Amniotic epithelial cell (primary cell): ENCODE data around the gene NEGR1.

Source experiments
- DNase-seq: peaks from one replicate; pipeline ENCODE4 v3.0.0-alpha.2; 2010; ENCODE audit warnings: low read depth

NEGR1 gene

DNA sequence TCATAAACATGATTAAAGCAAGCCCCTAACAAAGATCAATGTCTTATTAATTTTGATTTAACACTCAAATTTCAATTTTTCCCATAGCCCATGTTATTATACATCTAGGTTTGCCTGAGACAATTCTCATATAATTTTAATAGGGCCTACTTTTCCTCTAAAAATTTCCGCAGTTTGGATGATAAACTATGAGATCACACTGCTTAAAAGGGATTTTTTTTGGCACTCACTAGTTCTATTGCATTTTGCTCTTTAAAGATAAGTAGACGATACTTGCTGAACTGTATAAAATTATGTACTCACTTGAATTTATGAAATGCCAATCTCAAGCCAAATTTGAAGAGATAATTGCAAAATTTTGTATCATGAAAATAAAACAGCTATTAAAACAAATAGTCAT lies 721.1 kb downstream of the NEGR1 start:
- no peak for DNase-seq

DNA sequence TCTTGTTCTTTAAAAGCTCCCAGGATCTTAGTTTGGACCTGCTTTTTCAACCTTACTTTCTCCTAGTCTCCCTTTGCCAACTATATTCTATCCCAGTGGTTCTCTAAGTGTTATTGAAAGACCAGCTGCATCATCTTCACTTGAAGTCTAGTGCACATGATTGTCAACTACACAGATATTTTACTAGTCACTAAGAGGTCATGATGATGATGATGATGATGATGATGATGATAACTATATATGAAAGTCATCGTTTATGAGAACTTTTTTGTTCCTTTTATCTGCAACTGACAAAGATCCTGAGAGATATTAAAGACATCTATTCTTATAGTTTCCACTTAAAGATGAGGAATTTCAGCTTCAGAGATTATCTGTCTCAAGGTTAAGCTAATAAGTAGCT lies 722.5 kb downstream of the NEGR1 start:
- DNase-seq, result no peak

DNA sequence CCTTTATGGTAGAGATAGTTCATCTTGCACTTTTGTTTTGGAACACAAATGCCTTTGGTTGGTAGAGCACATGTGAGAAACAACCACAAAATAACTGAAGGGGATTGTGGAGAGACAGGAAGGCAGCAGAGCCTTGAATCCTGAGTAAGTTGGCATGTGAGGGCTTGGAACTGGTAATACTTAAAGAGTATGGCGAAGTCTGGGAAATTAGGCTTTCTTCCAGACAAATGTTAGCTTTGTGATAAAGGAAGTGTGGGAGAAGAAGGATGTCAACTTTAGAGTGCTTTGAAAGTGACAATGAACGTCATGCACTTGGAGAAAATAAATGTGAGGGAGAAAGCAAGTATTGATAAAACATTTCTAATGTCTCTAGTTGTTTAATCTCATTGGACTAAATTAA lies 725.2 kb downstream of the NEGR1 start:
- DNase-seq, result no peak

DNA sequence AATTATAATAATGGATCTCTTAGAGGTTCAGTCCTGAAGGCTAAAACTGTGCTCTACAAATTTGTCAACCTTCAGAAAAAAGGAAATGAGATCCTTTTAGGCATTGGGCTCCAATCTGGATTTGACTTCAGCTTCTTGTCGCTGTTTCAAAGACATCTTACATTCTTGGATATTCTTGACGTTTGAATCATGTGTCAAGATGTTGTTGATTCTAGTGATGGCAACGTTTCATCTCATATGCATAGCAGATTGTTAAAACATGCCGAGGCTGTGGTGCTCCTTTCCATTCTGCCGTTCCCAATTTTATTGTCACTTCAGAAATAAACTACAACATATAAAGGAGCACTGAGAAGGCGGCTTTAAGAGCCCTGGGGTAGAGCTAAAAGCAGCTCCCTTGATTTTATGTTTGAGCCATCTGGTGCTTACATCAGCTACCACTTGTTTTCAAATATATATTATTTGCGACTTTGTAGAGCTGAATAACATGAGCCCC lies 733.9 kb downstream of the NEGR1 start:
- DNase-seq, result no peak

DNA sequence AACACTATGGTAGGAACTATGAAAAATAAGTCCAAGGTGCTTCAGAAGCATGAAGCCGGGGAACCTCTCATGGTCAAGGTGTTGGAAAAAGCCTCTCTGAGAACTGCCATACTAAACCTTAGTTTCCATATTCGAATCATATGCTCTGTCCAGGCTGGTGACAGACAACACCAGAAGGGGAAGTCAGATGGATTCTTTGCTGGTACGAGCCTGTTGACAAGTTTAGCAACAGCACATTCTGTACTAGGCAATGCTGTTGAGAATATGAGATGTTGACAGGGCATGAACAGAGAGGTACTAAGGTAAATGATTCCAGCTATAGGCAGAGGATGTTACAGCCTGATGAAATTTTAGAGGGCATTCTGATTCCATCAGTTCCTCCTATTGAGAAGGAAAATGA lies 740.2 kb downstream of the NEGR1 start:
- no peak for DNase-seq

DNA sequence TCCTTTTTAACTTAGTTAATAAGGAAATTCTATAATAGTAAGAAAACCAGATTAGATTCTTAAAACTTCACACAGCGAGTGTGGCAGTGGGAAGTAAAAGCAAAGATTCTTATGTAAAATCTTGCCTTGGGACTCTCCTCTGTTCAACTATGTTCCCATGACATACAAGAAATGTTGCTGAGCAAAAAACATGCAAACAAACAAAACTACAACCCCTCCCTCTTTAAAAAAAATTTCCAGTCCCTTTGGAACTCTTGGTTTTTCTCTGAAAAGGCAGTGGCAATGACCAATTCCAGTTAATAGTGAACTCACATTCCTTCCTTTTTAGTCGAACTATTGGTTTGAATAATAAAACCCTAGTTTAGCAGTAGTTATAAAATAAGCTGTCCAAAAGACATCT lies 748.4 kb downstream of the NEGR1 start:
- no peak for DNase-seq

DNA sequence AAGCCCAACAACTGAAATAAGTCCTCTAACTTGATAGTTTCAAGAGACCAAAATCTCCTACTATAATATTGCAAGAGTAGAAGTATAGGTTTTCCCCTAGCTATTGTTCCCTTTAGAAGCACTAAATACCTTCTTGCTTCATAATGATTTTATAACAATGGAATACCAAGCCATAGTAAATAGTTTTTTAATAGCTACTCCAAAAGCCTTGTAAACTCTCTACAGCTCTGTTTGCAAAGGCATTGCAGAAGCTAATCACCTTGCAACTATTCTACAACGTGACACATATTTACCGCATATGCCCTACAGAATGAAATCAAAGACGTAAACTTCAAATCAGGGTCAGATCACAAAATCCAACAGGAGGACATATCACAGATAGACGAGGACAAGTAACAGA lies 750.0 kb downstream of the NEGR1 start:
- DNase-seq, result no peak

DNA sequence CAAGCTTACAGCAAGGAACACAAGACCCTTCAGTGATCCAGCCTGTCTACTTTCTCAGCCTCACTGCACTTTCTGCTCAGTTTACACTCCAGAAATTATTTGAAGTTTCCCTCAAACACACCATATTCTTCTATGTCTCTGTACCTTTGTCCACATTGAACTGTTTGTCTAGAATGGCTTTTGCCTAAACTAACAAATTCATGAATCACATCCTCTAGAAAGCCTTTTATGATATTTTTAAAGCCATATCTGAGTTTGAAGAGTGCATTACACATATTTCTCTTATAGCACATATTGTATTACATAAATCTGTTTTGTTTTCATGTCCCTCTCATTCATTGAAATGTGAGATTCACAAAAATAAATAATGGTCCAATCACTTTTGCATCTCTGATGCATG lies 755.5 kb downstream of the NEGR1 start:
- DNase-seq, result no peak

DNA sequence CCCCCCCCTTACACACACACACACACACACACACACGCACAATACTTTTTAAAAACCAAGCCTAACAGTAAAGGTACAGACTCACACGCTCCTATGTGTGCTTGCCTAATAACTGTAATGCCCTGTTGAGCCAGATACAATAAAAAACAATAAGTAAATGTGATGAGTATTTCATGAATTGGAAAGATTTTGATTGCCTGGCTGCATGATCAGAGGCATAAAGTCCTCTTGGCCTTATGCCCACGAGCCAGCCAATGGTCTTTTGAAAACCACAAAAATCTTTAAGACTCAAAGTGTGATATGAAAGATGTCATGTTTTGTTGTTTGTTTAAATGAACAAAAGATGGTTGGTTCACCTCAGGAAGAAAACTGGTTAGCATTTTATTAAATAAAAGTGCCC lies 759.6 kb downstream of the NEGR1 start:
- DNase-seq, result no peak

DNA sequence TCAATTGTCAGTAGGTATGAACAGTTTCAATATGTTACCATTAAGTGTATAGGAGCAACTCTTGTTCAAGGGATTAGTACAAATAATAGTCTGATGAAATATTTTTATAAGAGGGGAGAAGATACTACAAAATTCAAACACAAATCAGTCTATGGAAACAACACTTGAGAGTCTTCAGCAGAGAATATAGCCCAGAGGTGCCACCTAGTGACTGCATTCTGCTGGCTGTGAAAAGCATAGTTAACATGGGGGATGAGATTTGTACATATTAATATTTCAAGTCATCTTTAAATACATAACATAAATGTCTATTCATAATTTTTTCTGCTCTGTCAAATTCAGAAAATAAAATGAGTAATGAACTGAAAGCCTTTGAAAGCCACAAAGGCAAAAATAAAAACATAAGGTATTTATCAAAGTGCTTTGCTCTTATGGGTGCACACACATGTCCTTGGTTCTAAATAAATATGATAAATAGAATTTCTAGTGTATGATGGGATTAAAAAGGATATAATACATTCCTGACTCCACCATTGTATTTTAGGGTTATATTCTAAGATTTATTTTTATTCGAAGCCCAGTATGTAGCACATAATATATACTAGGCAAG lies 760.6 kb downstream of the NEGR1 start:
- peak; percentile 15 for DNase-seq

DNA sequence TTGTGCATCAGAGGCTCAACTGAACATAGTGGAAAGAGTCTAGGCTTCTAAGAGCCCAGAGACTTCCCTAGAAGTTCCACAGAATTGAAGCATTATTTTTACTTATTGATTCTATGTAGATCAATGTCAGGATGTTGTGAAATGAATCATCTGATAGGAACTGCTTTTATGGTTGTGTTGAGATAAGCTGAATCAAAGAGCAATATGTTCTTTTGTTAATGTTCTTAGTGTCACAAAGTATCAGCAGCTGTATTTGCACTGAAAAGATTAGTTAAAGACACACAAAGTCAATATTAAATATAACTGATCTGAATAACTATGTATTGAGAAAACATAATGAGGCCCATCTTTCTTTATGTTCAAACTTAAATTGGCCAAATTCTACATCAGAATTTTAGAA lies 770.8 kb downstream of the NEGR1 start:
- DNase-seq, result no peak

DNA sequence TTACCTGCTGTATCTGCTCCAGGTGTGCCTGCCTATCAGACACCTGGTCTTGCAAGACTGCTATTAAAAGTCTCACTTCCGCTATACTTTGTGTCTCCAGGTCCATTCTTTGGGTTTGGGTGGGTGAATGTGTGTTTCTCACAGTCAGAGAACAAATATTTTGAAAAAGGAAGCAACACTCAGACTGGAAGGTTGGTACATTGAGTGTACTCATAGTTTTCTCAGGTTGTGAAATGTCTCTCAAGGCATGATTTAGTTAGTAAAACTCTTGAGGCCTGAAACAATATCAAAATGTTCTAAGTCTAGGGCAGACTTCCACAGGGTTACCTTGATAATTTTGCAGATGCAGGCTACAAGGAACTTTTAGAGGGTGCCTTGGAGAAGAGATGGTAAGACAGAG lies 771.6 kb downstream of the NEGR1 start:
- no peak for DNase-seq

DNA sequence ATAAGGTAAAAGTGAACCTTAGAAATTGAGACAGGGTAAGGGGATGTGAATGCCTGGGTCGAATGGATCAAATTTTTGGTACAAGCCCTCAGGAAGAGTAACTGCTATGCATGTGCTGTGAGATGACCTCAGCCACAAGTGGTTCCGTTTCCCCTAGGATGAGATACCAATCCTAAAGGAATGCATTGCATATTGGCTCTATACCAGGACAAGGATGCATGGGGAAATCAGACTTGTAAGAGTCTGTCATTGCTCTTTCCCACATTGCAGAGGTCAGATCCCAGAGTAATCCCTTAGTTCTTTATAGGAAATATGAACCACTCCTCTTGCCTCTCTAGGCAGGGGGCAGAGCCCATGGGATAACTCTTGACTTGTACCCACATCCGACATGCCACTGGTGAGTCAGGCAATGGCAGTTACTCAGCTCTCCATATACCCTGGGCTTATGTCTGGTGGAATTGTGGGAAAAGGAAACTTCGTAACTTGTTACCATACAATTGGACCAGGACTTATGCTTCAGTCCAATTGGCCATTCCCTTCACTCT lies 773.2 kb downstream of the NEGR1 start:
- DNase-seq, result no peak

DNA sequence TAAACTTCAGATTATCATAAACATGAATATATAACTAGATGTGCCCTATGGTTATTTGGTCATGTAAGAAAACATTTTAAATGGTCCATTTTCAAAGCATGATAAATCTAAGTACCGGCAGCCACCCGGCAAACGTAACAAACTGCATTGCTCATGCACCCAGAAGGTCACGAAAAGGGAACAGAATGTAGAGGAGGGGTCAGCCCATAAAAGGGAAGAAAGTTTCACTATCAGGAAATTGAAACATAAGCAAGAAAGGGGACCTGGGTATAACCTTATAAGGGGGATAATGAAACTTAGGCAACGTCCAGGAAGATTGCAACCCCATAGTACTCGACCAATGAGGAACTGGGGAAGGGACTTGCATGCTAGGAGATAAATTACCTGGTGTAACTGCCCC lies 780.3 kb downstream of the NEGR1 start:
- no peak for DNase-seq

DNA sequence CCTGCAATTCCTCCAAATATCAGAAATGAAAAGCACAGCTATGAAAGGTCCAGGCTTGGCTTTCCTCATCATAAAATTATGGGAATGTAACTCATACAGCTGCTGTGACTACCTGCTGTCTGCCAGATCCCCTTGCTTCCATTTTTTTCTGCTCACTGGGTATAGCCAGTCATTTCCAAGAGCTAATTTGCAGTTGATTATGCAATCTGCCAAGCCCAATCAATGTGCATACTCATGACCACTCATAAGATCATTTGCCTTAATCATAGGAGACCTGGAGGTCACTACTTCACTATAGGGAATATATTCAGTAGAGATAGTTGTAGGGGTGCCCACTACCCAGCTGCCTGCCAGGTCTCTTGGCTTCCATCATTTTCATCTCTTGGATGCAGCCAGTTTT lies 783.8 kb downstream of the NEGR1 start:
- DNase-seq, result no peak

DNA sequence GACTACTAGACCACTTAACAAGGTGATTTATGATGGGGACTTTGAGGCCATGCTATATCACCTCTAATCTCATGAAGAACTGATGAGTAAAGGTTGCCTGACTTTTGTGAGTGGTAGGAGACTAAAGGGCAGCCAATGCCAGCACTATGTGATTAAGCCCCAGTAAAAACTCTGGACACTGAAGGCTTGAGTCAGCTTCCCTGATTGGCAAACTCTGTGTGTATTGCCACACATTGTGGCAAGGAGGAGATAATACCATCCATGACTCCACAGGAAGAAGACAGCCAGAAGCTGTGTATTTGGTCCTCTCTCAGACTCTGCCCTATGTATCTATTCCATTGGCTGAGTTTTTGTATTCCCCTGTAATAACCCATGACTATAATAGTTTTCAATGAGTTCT lies 788.2 kb downstream of the NEGR1 start:
- DNase-seq, result peak; percentile 30

DNA sequence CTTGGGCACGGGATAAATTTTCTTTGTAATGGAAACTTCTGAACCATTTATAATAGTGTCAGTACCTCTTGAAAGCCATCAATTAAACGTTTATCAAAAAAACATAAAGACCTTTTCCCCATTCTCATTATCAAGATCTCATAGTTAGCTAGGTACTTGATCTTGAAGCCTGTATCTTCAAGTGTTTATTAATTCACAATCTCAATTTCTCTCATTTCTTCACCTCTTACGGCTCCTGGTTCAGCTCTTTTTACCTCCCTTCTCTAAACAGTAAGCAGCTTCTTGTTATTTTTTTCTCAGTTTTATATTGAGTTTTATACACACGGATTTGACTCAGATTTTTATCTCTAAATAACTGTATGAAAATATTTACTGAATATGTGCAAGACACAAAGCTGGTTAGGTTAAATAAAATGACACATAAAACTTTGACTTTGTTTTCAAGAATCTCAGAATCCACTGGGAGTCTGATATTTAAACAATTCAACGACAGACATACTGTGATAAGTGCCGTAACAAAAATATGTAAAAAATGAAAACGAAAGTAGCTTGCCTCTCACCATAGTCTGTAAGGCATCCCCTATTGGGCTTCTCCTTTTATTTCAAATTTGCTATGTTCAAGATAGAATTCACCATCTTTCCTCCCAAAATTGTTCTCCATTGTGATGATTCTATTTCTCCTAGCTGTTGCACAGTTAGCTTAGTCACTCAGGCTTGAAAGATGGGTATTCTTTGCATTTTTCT lies 789.9 kb downstream of the NEGR1 start:
- no peak for DNase-seq

DNA sequence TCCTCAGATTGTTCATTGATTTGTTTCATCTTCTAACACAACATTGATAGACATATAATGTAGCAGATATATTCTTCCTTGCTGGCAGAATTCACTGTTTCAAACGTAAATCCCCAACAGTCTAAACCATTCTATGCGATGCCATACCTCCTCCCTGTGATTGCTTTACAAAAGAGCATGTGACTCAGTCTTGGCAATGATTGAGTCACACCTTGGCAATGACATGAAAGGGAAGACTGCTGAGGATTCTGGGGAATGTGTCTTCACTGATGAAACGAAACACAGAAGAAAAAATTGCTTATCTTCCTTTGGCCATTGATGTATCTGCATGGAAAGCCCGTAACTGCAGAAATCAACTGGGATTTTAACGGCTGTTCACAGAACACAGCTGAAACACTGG lies 791.9 kb downstream of the NEGR1 start:
- DNase-seq, result peak; percentile 7

DNA sequence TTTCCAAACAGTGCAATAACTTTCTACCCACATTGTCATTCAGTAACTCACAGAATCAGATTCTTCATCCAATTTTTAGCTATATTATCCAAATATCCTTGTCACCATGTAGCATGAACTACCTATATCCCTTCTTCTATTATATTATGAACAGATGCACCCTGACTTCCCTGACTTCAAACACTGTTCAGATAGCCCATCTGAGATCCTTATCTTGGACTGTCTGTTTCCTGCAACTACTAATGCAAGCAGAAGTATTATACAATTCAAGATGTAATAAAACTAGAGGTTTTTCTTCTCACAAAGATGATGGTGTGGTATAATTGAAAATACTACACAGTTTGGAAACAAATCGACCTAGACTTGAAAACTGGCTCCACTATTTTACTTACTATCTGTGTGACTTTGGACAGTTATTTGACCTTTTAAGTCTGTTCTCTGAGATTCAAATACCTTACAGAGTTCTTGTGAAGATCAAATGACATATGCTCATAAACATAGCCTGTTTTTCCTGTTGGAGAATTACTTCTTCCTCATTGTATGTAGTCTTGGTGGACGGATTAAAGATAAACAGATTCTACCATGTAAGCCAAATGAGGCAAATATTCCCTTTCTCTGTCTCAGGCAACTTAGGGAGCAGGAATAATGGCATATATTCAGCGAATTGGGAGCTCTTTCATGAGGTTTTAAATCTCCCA lies 793.6 kb downstream of the NEGR1 start:
- no peak for DNase-seq

DNA sequence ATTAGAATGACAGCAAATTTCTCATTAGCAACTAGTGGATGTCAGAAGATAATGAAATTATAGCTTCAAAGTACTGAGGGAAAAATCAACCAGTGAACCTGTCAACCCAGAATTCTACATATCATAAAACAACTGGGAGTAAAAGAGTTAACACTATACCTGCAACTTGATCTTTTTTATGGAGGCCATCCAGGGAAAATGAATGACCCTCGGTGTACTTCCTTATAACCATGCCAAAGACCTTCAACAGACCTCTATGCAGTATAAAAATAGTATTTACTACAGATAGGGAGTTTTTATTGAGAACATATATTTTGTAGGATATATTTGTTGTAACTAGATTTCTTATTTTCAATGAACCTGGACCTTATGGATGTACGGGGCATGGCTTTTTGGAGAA lies 809.0 kb downstream of the NEGR1 start:
- DNase-seq, result no peak

DNA sequence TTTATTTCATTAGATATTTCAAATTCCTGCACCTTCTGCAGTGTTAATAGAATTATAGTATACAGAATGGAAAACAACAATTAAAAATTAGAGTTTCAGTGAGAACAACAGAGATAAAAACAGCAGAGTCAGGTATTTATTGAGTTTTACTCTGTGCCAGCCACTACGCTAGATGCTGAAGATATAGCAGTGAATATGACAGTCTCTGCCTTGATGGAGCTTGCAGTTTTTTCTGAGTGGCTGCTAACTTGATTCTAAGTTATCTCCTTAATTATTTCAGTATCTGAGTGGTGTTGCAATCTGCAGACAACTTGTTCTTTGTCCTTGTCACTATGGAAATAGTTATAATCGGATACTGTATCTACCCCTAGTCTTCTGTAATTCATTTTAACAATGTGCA lies 817.2 kb downstream of the NEGR1 start:
- DNase-seq, result no peak

DNA sequence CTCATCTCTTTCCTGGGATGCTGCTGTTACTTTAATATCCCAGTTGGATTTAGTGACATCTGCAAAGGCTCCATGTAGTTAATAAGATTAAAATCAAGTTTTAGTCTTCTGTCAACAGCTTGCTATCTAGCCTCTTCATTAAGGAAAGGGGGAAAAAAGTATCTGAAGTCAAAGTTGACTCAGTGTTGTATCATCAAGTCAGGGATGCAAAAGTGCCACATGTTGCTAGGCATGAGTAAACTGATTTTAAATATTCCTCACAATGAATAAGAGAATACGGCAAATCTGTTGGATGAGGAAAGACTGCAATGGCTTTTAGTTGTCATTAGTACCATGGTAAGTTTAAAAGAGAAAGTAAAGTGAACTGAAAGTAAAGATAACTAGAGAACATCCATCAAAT lies 818.3 kb downstream of the NEGR1 start:
- DNase-seq, result no peak

DNA sequence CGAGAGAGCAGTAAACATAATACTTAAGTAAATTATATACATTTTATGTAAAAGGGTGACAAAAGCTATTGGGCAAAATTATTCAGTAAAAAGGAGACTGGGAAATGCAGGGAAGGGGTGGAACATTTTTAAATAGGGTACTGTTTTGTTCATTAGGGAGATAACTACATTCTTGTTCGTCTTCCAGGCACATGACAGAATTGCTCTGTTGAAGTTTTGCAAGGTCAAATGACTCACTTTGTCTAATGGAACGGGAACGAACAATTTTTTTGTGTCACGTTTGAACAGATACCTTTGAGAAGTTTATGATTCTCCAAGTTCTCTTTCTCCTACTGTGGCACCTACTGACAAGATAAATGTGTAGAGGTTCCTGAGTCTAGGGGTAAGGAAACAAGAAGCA lies 819.2 kb downstream of the NEGR1 start:
- DNase-seq, result peak; percentile 0
